Stimulated activated CD8-positive, alpha-beta memory T cell treated with anti-CD3 and anti-CD28 coated beads, Interleukin-7, amount 100 ng/mL, for 24 hours (primary cell): ENCODE results near the gene CAMK2N2.
"Not testable (repeated sequence)": the region's sequence is repeated elsewhere in the genome, so short reads cannot be mapped to it uniquely, and the experiment has no call there.

Experiments used
- DNase-seq: peaks from one replicate; pipeline ENCODE4 v3.0.0-alpha.2; 2020; ENCODE audit warnings: low read depth

Gene CAMK2N2

DNA sequence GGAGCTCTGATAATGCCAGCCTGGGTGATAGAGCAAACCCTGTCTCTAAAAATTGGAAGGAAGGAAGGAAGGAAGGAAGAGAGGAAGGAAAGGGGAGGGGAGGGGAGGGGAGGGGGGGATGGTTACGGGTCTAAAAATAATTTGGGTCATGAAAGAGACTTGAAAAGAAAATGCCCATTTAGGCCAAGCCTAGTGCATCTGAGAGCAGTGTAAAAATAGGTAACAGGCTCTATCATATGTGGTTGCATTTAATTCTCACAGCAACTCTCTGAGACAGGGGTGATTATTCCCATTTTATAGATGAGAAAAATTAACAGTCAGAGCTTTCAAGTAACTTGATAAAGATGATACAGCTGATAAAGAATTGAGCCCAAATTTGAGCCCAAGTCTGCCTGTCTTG lies 10.9 kb upstream of the CAMK2N2 start:
- DNase-seq = no peak

DNA sequence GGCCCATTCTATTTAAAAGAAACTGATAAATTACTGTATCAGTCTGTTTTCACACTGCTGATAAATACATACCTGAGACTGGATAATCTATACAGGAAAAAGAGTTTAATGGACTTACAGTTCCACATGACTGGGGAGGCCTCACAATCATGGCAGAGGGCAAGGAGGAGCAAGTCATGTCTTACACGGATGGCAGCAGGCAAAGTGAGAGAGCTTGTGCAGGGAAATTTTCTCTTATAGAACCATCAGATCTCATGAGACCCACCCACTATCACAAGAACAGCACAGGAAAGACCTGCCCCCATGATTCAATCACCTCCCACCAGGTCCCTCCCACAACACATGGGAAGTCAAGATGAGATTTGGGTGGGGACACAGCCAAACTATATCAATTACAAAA lies 5.9 kb upstream of the CAMK2N2 start:
- DNase-seq = not testable (repeated sequence)

DNA sequence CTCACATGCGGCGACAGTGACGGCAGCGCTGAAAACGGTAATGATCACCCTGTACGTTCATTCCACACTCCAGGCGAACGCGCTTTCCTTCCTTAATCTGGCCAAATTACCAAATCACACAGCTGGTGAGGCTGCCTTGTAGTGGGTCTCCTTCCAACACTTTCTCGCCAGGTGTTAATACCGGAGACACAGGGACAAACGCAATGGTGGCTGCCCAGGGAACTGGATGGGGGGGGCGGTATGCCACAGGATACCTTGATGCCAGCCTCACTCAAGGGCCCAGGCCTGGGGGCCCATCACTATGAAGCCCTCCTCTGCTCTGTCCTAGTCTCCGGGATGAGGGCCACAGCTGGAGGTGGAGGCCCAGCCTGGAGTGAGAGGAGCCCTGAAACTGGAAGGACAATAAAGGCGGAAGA lies 1.4 kb upstream of the CAMK2N2 start:
- no peak for DNase-seq

DNA sequence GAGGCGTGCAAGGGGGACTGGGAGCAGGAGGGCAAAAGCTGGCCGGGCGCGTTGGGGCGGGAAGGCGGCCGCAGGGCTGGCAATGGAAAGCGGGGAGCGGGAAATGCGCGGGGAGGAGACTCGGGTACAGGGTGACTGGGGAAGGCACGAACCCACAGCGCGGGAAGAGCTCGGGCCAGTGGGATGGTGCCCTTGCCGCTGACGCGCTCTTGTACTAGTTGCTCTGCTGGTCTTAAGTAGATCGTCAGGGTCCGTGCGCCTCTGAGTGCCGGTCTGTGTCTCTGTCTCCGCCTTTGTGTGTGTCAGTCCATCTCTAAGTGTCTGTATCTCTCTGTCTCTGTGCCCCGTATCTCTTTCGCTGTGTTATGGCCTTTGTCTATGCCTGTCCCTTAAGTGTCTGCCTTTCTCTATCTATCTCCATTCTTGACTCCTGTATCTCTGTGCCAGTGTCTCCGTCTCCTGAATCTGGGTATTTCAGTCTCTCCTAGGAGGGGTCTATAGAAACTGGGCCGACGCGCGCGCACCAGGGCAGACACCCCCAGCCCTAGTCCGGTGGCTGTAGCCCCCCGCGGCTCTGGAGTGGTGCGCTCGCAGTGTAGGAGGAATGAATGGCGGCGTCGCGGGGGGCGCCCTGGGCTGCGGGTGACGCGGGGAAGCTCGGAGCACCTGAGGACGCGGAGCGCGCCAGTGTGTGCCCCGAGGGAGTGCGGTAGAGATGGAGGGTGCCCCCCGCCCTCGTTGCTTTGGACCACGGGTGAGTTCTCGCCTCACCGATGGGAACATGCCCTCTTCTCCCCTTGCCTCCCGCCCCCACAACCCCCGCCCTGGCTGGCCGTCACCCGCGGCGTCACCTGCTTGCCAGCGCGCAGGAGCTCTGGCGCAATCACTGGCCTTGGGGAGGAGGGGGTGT lies 756 bp upstream of the CAMK2N2 start:
- DNase-seq = no peak

DNA sequence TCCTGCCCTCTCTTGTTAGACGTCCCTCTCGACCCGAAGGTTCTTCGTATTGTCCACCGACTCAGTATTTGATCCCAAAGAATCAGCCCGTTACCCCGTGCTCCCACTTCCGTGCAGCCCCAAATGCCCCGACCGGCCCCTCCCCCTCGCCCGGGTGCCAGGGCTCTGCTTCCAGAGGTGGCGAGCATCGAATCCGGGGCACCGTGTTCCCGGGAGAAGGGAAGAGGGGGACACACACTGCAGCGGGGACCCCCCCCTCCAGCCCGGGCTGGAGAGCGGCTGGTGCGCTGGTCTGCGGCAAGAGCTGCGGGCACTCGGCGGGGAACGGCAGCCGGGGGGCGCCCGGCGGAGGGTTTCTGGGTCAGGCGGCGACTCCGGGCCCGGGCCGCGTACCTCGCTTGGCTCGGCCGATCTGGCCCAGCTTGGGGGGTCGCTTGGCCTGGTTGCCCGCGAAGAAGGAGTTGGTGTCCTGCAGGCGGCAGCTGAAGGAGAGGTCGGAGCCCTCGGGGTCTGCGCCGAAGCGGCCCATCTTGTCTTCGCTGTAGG lies 556 bp downstream of the CAMK2N2 start:
- DNase-seq = no peak

DNA sequence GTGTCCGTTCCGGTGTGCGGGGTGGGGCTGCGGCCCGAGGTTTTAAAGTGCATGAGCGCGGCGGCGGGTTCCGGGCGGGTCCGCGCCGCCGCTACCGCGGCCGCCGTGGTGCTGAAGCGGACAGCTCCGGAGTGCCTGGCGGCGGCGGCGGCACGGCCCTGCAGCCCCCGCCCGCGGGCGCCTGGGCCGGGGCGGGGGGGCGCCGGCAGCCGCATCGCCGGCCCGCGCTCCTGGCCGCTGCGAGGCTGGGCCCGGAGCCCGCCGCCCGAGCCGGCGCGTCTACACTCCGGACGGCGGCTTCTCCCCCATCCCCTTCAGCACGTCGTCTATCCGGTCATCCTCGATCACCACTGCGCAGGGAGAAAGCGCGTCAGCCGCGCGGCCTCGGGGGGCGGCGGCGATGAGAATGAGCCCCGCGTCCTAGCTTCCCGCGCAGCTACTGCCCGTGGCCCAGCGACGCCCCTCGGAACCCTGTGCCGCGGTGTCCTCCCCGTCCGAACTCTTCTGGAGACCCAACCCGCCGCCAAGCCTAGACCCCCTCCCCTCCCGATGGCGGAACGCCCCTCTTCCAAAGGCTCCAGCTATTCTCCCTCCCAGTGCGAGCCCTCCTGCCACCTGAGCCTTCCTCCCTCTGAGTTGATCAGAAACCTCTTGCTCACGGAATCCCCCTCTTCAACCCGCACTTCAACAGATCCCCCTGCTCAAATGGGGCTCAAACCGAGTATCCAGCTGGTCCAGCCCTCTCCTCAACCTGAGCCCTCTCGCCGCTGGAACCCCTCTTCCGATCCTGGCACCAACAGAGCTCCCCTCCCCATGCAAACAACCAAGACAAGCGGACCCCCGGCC lies 1.3 kb downstream of the CAMK2N2 start:
- no peak for DNase-seq

DNA sequence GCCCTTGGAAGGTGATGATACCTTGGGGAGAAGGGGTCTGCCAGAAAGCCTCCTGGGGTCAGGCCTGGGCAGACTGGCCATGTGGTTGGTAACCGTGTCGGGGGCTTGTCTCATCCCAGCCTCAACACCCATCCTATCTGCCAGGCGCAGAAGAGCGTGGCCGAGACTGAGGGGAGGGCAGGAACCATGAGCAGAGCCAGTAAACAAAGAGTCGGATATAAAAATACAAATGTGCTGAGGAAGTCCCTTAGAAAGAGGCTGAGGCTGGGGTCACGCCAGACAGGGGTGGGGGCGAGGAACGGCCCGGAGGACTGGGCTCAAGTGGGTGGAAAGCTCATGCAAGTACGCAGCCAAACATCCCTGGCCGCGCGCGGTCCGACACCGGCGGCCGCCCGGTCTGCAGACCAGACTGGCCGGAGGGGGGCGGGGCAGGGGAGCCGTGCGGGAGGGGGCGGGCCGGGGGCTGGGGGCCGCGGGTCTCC lies 1.9 kb downstream of the CAMK2N2 start:
- no peak for DNase-seq

DNA sequence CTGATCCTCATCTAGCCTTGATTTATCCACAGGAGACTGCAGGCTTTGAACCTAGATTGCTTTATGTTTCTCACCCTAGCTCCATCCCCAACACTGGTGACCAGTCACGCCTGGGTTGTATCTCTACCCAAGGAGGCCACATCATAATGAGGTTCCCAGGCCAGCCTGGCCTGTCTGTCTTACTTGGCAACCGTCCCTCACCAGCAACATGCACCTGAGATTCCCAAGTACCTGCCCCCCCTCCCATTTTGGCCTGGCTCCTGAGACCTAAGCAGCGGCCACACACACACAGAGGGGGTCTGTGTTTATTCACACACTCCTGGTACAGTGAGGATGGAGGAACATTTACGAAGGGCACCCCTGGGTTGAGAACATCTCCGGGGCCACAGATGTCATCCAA lies 2.4 kb downstream of the CAMK2N2 start:
- DNase-seq = no peak

DNA sequence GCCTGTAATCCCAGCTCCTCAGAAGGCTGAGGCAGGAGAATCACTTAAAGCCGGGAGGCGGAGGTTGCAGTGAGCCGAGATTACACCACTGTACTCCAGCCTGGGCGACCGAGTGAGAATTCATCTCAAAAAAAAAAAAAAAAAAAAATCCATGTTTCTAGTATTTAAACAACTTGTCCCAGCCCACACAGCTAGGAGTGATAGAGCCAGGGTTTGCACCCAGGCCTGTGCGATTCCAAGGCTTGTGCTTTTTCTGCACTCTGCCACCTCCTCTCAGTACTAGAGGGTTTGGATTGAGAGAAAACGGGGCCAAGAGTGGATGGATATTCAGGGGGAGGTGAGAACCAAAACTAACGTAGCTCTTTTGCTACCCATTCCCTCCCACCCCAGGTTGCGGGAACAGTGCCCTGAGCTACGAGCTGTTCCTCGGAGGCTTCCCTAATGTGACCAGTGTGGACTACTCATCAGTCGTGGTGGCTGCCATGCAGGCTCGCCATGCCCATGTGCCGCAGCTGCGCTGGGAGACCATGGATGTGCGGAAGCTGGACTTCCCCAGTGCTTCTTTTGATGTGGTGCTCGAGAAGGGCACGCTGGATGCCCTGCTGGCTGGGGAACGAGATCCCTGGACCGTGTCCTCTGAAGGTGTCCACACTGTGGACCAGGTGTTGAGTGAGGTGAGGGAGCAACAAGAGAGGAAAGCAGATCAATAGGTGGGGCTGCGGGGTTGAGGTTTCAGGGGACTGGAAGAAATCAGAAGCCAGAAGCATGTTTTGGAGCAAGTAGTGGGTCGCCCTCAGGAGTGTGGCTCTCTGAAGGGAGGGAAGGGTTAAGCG lies 4.1 kb downstream of the CAMK2N2 start:
- DNase-seq = no peak

DNA sequence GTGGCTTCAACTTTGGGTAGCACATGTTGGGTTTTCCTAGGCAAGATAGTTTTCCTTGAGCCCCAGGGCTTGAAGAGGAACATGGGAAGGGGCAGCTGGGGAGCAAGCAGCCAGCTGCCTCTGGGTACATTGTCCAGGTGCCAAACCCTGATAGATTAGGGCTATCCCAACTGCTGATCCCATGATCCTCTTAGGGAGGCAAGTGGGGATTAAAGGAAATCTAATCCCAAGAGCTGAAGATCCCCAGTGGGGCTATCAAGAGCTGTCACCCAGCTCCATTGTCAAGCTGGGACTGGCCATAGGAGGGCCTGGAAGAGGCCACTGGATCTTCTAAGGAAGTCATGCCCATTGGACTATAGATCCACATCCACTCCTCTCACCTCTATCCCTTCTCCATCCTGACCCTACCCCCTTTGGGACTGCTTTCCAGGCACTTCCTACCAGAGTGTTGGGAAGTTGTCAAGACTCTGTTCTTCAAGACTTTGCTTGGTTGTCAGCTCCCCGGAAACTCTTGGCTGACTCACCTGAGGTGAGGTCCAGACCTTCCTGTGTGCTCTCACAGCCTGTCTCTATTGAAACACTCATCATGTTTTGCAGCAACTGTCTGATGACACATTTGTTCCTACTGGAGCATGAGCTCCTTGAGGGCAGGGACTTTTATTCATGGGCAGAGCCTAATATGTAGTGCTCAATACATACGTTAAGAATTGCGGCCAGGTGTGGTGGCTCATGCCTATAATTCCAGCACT lies 5.9 kb downstream of the CAMK2N2 start:
- DNase-seq = no peak

DNA sequence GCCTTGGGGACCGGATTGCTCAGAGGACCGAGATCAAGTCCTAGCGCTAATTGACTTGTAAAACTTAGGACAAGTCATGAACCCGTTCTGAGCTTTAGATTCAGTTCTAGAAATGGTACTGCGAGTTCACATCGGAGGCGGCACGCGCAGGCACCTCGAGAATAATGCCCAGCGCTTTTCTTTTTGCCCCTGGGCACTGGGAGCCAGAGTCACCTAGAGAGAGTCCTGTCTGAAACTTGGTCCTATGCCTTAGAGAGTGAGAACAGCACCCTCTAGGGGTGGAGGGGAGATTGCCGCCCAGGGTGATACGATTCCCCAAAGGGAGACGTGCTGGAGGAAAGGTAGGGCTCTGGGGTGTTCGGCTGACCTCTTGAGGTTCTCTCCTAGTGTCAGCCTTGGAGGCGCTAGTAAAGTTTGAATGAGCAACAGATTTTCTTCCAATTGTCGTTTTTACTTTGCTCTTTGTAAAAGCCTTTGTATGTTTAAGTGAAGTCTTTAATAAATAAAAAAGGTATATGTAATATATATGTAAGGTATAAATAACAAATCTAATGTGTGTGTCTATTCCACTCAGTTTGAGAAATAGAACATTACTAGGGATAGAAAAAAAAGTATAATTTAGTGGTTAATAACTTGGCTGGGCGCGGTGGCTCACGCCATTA lies 11.1 kb downstream of the CAMK2N2 start:
- DNase-seq = peak; percentile 84

DNA sequence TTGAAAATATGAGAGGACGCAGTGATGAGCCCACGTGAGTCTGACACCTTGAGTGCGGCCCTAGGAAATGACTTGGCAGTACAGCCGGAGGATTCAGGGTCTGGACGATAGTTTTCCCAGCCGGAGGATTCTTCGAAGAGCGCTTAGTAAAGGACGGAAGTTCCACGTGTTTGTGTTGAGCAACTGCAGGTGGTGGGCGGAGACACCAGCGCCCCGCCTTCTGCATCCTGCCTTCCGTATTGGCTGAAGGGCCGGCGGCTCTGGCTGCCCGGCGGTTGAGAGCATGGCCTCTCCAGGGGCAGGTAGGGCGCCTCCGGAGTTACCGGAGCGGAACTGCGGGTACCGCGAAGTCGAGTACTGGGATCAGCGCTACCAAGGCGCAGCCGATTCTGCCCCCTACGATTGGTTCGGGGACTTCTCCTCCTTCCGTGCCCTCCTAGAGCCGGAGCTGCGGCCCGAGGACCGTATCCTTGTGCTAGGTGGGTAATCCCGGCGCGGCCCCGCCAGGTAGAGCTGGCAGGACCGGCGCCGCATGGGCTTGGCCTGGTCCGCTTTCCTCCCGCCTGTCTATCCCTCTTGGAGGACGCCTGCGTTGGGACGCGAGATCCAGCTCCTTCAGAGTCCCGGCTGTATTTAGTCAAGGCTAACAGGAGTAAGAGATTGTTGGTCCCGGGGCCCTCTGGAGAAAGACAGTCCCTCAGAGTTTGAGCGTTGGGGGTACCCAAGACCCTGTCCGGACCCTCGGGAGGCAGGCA lies 11.8 kb downstream of the CAMK2N2 start, which contains the start of gene EEF1AKMT4:
Gene EEF1AKMT4 (plus strand): TSS at position 261 of the 755 bp plus-strand sequence. CDS start 23 bp downstream, at position 284.
- DNase-seq = peak; percentile 92

DNA sequence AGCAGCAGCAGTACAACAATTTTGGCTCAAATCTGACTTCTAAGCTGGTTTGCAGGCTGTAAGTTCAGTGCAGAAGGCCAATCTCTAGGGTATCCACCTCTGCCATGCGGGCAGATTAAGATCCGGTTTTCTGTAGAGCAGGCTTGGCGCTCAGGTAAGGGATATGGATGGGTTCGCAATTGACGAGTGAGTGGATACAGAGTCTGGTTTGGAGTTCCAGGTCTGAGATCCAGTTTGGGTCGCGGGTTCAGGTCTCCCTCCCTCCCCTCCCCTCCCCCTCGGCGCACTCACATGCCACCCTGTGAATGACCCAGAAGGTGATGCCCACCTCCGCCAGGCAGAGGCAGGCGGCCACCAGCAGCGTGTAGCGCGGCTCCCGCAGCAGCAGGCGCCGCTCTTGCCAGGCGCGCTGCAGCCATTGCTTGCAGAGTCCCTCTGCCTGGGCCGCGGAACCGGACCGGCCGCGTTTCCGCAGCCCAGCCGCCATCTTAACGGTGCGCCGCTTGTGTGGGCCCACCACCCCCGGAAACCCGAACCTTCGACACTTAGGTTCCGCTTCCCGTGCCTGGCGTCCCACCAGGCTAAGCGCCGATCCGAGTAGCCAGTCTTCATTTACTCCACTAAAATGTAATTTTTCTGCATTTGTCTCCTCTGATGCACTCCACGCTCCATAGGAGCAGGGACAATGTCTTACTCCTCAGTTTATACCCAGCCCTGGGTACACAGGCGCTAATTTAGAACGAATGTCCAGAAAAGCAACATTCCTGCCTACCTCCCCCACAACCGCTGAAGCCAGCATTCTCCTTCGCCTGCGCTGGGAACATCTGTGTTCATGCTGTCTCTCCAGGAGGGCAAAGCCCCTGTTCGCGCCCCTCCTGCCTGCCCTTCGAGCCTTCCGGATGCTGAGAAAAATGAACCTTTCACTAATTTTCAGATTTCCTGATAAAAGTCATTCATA lies 12.6 kb downstream of the CAMK2N2 start, which contains the start of gene ALG3:
Gene ALG3 (minus strand): TSS at position 509 of the 958 bp plus-strand sequence. CDS start 22 bp downstream, at position 487.
- peak; percentile 84 for DNase-seq

DNA sequence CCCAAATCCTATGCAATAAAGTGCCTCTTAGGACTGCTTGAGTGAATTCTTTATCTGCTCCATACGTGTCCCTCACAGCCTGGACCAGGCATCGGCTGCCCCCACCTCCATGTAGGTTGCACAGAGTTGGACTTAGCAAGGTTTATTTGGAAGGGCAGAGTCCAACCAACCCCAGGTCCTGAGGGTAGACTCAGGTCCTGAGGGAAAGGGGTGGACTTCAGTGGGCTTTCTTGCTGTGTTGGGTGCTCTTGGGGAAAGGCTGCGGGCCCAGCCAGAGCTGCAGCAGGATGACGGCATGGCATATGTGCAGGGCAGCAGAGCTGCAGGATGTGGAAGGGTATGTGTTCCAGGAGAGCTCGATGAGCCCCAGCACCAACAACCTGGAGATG lies 19.1 kb downstream of the CAMK2N2 start:
- no peak for DNase-seq

DNA sequence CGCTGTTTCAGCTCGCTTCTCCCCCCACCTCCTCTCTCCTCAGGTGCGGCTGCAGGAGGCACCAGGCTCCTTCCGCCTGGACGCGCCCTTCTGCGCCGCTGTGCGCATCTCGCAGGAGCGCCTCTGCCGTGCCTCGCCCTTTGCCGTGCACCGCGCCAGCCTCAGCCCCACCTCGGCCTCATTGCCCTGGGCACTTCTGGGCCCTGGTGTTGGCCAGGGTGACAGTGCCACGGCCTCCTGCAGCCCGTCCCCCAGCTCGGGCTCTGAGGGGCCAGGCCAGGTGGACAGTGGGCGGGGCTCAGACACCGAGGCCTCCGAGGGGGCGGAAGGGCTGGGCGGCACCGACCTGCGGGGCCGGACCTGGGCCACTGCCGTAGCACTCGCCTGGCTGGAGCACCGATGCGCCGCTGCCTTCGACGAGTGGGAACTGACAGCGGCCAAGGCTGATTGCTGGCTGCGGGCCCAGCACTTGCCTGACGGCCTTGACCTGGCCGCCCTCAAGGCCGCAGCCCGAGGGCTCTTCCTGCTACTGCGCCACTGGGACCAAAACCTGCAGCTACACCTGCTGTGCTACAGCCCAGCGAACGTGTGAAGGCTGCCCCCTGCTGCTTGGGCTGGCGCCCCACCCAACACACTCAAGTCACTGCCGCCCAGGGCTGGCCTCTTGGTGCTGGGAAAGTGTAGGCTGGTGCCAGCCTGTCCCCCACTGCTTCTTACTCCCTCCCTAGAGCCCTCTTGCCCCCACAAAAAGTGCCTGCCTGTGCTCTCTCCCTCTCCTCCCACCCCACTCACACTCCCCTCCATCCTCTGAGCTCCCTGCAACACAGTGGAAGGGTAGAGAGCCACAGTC lies 19.7 kb downstream of the CAMK2N2 start:
- DNase-seq = no peak

DNA sequence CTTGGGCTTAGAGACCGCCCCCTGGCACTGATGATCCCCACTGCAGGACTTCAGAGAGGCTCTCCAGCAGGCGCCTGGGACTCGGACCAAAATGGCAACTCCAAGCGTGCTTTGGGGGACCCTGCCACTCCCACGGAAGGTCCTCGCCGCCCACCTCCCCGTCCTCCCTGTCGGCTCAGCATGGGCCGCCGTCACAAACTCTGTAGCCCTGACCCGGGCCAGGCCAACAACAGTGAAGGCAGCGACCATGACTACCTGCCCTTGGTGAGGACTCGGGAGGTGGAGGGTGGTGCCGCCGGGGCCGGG lies 20.3 kb downstream of the CAMK2N2 start:
- no peak for DNase-seq

DNA sequence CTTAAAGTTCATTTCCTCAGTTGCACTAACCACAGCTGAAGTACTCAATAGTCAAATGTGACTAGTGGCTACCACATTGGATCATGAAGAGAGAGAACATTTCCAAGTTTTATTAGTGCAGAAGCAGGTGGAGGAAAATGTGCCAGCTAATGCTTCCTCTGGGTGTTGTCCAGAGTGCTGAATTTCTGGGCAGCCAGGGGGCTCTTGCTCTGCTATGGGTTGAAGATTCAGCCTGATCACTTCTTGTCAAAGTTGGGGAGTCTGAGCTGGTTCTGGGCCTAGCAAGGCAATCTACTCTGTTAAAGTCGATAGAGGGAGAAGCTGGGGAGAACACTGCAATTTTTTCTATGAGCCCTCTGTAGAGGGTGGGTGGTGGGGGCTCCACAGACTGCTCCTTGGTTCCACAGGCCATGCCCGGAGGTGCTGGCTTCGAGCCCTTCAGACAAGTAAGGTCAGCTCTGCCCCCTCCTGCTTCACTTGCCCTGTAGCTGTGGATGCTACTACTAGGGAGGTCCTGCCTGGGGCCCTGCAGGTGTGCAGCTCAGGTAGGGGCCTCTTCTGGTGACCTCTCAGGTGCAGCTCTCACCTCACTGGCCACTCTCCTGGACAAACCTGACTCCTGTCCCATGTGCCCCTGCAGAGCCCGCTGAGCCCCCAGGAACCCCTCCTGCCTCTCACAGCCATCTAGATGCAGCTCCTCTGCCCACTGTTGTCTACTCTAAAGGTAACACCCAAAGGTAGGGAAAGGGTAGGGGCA lies 20.8 kb downstream of the CAMK2N2 start:
- DNase-seq = no peak
